HG02763 (cell line): ENCODE results near the gene VPS11.
A peak's percentile ranks its signal among the peaks of the same experiment; 100 is the strongest.
"Not testable (repeated sequence)": the region's sequence is repeated elsewhere in the genome, so short reads cannot be mapped to it uniquely, and the experiment has no call there.

Source experiments
- ATAC-seq: cut with Tn5 transposase; IDR thresholded peaks from one replicate; pipeline ENCODE4 v1.9.1; 2021; ENCODE audit warnings: mild to moderate bottlenecking, moderate library complexity; ENCODE audit not compliant: unreplicated experiment

VPS11 gene

GRCh38 chr11:119034813-119035212 is 32.8 kb upstream of the VPS11 start:
- ATAC-seq = no peak

- no peak for ATAC-seq
These were observed 28.7 kb upstream of the VPS11 start for GRCh38 chr11:119038884-119039283.

- not testable (repeated sequence) for ATAC-seq
These were observed 28.1 kb upstream of the VPS11 start for GRCh38 chr11:119039471-119039870.

- ATAC-seq = no peak
These were observed 25.6 kb upstream of the VPS11 start for GRCh38 chr11:119041821-119042514.

GRCh38 chr11:119042927-119043326 is 24.7 kb upstream of the VPS11 start:
- ATAC-seq = no peak

- no peak for ATAC-seq
These were observed 22.9 kb upstream of the VPS11 start for GRCh38 chr11:119044708-119045107.

GRCh38 chr11:119046489-119046888 is 21.1 kb upstream of the VPS11 start:
- no peak for ATAC-seq

- ATAC-seq = no peak
These were observed 20.4 kb upstream of the VPS11 start for GRCh38 chr11:119047205-119047604.

GRCh38 chr11:119048644-119049043 is 19.0 kb upstream of the VPS11 start:
- no peak for ATAC-seq

- ATAC-seq = no peak
These were observed 18.5 kb upstream of the VPS11 start for GRCh38 chr11:119049081-119049480.

- ATAC-seq = peak; percentile 60
These were observed 16.0 kb upstream of the VPS11 start for GRCh38 chr11:119051440-119052162.

- no peak for ATAC-seq
These were observed 15.3 kb upstream of the VPS11 start for GRCh38 chr11:119052163-119052814.

- ATAC-seq = no peak
These were observed 13.2 kb upstream of the VPS11 start for GRCh38 chr11:119054418-119054817.

GRCh38 chr11:119055901-119056300 is 11.7 kb upstream of the VPS11 start:
- ATAC-seq = no peak

- no peak for ATAC-seq
These were observed 11.1 kb upstream of the VPS11 start for GRCh38 chr11:119056421-119056999.

- ATAC-seq = peak; percentile 91
These were observed 10.4 kb upstream of the VPS11 start, which contains the start of gene HYOU1 for GRCh38 chr11:119057000-119057769. TSS of gene HYOU1 (minus strand) at chr11:119057205. CDS start at chr11:119056160, 1,045 bp downstream.

GRCh38 chr11:119059128-119059527 is 8.5 kb upstream of the VPS11 start:
- ATAC-seq = not testable (repeated sequence)

GRCh38 chr11:119061256-119061655 is 6.4 kb upstream of the VPS11 start:
- no peak for ATAC-seq

- no peak for ATAC-seq
These were observed 4.8 kb upstream of the VPS11 start for GRCh38 chr11:119062779-119063178.

GRCh38 chr11:119065369-119065768 is 2.2 kb upstream of the VPS11 start:
- ATAC-seq = no peak

GRCh38 chr11:119077839-119078238 is 10.2 kb downstream of the VPS11 start:
- ATAC-seq = no peak
